SK-N-SH (cell line): Measurements from ENCODE around the gene CPED1.

Experiments used
- CTCF ChIP-seq: fragments of 200-600 bp; sonication (generic); IDR thresholded peaks from 2 replicates; pipeline ENCODE4 v1.6.1; 2017; ENCODE audit warnings: antibody characterized with exemption, mild to moderate bottlenecking, moderate library complexity
- EP300 ChIP-seq, 2 experiments: IDR thresholded peaks; 2 replicates each; pipeline versions ENCODE4 v1.4.0 to v1.6.1; 2012; ENCODE audit warnings: borderline replicate concordance in 1 of 2, low read depth in 1 of 2, low read length in 1 of 2
- EZH2phosphoT487 ChIP-seq: fragments of 200-600 bp; sonication (generic); IDR thresholded peaks from 2 replicates; pipeline ENCODE4 v1.6.1; 2017; ENCODE audit warnings: low read depth, mixed run types, mild to moderate bottlenecking, antibody characterized with exemption, moderate library complexity, borderline replicate concordance
- FOXM1 ChIP-seq: IDR thresholded peaks from 2 replicates; pipeline ENCODE4 v1.4.0; 2012; ENCODE audit warnings: low read depth, mild to moderate bottlenecking
- MAX ChIP-seq: IDR thresholded peaks from 2 replicates; pipeline ENCODE4 v1.4.0; 2012; ENCODE audit warnings: low read depth
- NFIC ChIP-seq: IDR thresholded peaks from 2 replicates; pipeline ENCODE4 v1.4.0; 2012; ENCODE audit warnings: borderline replicate concordance
- POLR2AphosphoS5 ChIP-seq: IDR thresholded peaks from 2 replicates; pipeline ENCODE4 v1.6.1; 2012; ENCODE audit warnings: low read depth, low read length
- RAD21 ChIP-seq: IDR thresholded peaks from 2 replicates; pipeline ENCODE4 v1.6.1; 2012; ENCODE audit warnings: mild to moderate bottlenecking, low read length
- TAF1 ChIP-seq: IDR thresholded peaks from 2 replicates; pipeline ENCODE4 v1.6.1; 2012; ENCODE audit warnings: low read depth, mild to moderate bottlenecking, low read length, moderate library complexity, borderline replicate concordance
- TCF12 ChIP-seq: IDR thresholded peaks from 2 replicates; pipeline ENCODE4 v1.4.0; 2012
- YY1 ChIP-seq: IDR thresholded peaks from 2 replicates; pipeline ENCODE4 v1.4.0; 2012; ENCODE audit warnings: low read depth, mild to moderate bottlenecking
- ZBTB33 ChIP-seq: IDR thresholded peaks from 2 replicates; pipeline ENCODE4 v1.4.0; 2012; ENCODE audit warnings: low read depth, borderline replicate concordance

DNA sequence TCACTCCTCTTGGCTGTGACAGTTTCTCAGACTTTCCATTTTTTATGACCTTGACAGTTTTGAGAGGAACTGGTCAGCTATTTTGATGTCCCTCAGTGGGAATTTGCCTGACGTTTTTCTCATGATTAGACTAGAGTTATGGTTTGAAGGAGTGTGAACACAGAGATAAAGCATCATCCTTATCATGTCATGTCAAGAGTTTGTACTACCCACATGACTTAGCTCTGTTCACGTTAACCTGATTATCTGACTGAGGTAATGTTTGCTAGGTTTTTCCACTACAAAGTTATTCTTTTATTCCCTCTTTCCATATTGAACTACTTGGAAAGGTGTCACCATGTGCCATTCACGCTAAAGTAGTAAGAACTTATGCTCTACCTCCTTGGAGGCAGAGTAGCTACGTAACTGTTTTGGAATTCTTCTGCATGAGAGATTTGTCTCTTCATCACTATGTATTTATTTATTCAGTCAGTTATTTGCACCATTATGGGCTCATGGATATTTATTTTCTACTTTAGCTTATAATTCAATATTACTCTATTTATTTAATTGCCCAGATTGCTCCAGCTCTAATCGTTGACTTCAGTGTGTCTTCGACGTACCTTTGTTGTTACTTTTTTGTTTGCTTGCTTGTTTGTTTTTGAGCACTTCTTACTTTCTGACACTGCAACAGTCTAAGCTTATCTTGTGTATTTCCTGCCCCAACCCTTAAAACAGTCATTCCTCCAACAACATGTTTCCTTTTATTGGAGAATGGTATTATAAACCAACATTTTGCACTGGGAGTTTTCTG lies 50.4 kb downstream of the CPED1 start:
- TF ChIP-seq CTCF (no peak), NFIC (no peak), TCF12 (no peak), RAD21 (no peak), MAX (no peak), FOXM1 (no peak), YY1 (no peak), EZH2phosphoT487 (no peak), EP300 (IDR thresholded peaks at IDR 0.05; ENCODE audit: borderline replicate concordance in 1 of 2, low read depth in 1 of 2, low read length in 1 of 2) (no peak), POLR2AphosphoS5 (no peak), ZBTB33 (no peak), TAF1 (no peak)
